HT-29 (cell line): ENCODE results near the gene CTDSPL. TPM values are rescaled to one million over a fixed set of nuclear protein-coding genes. Genes with fewer than 3 reads are reported as not detected.
"Not testable (repeated sequence)": the region's sequence is repeated elsewhere in the genome, so short reads cannot be mapped to it uniquely, and the experiment has no call there.

Source experiments
- DNase-seq: peaks from one replicate; pipeline ENCODE4 v3.0.0-alpha.2; 2015; ENCODE audit warnings: low spot score
- total RNA-seq: library from RNA; depleted of rRNA; stranded (reverse); fragments of >200 nt; shearing (Covaris generic); gene quantifications from 2 replicates; pipeline ENCODE4 v1.2.3, GENCODE V29; 2014

CTDSPL gene
- total RNA-seq, 1 experiment from 2014 or later, result 34.6 TPM

GRCh38 chr3:38017445-38018295 lies 156.0 kb downstream of the CTDSPL start:
- DNase-seq, result no peak

DNA sequence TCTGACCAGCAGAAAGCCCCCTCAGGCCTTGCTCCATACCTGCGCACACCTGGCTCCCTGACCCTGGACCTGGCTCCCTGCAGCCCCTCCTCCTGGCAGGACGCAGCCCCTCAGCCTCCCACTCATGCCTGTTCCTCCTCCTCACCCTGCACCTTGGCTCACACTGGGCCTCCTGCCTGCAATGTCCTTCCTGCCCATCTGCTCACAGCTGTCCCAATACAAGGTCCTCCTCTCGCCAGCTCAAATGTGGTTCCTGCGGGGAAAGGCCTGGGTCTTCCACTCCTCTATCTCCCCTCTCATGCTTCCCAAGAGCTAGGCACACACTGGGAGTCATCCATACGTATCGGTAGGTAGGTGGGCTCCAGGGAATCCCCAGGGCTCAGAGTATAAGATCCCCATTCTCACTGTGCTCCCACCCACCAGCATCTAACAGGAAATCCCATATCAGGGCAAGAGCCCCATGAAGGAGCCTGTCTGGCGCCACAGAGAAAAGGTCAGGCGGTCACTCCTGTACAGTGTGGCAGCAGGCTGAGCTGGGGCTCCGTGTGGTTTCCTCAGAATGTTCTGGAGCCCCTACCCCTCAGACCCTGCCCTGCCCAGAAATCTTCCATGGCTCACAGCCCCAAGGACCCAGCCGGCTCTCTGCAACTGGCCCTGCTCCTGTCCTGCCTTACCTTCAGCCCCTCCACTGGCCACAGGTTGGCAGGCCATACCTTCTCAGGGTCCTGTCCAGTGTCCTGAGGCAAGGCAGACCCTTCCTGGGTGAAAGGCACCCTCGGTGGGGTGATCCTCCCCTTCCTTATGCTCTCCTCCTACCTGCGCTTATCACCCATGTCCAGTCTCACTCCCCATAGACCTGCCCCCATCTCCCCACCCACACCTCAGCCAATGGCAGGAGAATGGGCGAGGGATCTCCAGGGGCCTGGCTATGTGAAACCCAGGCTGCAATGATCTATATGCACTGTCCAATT lies 156.9 kb downstream of the CTDSPL start:
- no peak for DNase-seq

GRCh38 chr3:38019658-38020341 lies 158.1 kb downstream of the CTDSPL start:
- DNase-seq, result no peak

DNA sequence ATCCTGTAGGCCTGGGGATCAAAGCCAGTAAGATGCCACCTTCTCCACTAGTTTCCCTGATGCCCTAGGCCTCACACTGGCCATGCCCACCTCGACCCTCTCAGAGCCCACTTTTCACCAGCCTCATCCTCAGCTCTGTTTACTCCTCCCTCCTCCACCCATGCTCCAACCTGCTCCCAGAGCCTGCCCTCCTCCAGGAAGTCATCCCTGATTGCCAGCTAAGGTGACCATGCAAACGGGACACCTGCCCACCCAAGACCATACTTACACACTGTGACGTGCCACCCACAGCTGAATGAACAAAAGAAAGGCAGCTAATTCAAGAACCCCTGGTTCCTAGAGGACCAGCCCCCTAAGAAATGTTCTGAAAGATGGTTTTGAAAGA lies 158.7 kb downstream of the CTDSPL start:
- DNase-seq, result no peak

- DNase-seq, result no peak
These were observed 159.5 kb downstream of the CTDSPL start for GRCh38 chr3:38021196-38021595.

- no peak for DNase-seq
These were observed 160.6 kb downstream of the CTDSPL start for GRCh38 chr3:38022301-38022700.

DNA sequence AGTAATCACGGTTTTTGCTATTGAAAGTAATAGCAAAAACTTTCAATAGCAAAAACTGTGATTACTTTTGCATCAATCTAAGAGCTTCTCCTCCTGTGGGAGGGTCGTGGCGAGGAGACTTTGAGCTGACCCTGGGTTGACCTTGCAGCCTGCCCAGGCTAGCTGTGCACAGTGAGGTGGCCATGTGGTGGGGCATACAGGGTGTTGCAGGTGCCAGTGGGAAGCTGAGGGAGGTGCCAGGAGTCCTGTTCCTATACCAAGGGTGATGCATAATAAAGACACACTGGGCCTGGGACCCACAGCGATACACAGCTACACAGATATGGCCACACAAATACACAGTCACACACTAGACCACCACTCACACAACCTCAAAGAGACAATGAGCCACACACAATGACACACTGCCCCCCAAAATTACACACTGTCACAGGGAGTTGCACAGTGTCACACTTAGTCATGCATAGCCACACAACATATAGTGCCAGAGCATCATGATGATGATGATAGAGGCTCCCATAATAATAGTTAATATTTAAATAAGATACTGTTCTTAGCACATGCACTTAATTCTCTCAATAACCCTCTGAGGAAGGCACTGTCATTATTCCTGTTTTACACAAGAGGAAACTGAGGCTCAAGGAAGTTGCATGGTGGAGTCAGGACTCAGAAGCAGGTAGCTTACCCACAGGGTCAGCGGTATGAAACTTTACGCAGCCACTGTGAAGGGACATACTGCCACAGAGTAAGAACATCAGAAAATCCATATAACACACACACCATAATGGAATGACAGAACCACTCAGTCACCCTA lies 161.4 kb downstream of the CTDSPL start:
- no peak for DNase-seq

GRCh38 chr3:38026856-38027255 lies 165.2 kb downstream of the CTDSPL start:
- no peak for DNase-seq

DNA sequence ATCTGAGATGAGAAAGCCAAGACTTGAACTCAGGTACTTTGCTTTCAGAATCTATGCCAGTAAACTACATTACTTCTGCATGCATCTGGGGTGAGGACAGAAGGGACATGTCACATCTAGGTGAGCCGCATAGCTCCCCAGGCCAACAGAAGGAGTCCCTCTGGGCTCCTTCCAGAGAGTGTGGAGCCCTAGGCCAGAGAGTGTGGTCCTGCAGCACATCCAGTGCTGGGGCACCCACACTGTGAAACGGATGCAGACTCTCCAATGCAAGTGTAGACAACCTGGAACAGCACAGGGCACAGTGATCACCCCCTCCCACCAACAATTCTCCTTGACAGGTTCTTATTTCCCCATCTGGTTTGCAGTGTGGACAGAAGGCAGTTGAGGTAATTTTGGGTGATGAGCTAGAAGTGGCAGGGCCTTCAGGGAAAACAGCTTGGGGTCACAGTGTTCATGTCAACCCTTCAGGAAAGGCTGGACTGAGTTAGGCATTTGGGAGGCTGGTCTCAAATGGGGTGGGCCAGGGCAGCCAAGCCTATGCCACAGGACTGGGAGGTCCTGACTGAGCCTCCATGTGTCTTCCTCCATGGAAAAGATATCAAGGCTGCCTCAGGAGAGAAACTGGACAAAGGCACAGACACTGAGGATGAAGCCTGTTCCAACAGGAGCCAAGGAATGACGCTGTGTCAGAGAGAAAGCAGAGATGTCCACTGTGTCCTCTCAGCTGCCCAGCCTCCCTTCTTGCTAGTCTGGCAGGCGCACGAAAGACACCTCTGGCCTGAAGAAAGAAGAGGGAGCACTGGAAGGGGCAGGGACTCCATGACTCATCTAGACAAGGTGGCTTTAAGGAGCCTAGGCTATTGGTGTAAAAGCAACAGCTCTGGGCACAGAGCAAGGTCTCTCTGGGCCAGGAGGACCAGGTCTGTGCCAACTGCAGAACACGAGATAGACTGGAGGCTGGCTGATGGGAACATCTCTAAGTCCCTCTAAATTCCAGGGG lies 166.1 kb downstream of the CTDSPL start:
- DNase-seq, result no peak

GRCh38 chr3:38028621-38029361 lies 167.1 kb downstream of the CTDSPL start:
- DNase-seq, result no peak

- no peak for DNase-seq
These were observed 167.9 kb downstream of the CTDSPL start, which contains the start of gene PLCD1 for GRCh38 chr3:38029400-38030125. Gene PLCD1, minus strand, starts transcription at chr3:38029642. Its CDS starts 103 bp downstream, at chr3:38029539.

- no peak for DNase-seq
These were observed 168.7 kb downstream of the CTDSPL start for GRCh38 chr3:38030126-38031021.

GRCh38 chr3:38031022-38031994 lies 169.6 kb downstream of the CTDSPL start:
- peak; percentile 50 for DNase-seq

GRCh38 chr3:38032328-38032865 lies 170.7 kb downstream of the CTDSPL start:
- no peak for DNase-seq

DNA sequence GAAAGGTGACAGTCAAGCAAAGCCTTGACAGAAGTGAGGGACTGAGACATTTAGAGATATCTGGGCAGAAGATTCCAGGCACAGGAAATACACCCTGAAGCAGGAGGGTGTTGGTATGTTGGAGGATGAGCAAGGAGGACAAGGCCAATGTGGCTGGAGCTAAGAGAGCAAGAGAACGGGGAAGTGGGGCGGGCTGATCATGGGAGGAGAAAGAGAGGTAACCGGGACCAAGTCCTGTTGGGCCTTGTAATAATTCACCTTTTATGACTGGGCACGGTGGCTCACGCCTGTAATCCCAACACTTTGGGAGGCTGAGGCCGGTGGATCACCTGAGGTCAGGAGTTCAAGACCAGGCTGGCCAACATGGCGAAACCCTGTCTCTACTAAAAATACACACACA lies 171.9 kb downstream of the CTDSPL start:
- not testable (repeated sequence) for DNase-seq
